HEK293 (cell line): ENCODE results near the gene PLCB1.

Experiments used
- CTCF ChIP-seq: fragments of 450-650 bp; formaldehyde crosslinking; IDR thresholded peaks from 2 replicates; pipeline ENCODE4 v1.5.1; 2016; ENCODE audit warnings: missing biosample characterization, missing genetic modification characterization
- REST ChIP-seq: fragments of 450-650 bp; formaldehyde crosslinking; IDR thresholded peaks from 2 replicates; pipeline ENCODE4 v1.5.1; 2016; ENCODE audit warnings: missing biosample characterization, missing genetic modification characterization
- SCRT1 ChIP-seq: fragments of 450-650 bp; formaldehyde crosslinking; IDR thresholded peaks from 2 replicates; pipeline ENCODE4 v1.5.1; 2016; ENCODE audit warnings: missing biosample characterization, missing genetic modification characterization, borderline replicate concordance
- SP2 ChIP-seq: fragments of 450-650 bp; formaldehyde crosslinking; IDR thresholded peaks from 2 replicates; pipeline ENCODE4 v1.5.1; 2016; ENCODE audit warnings: missing biosample characterization, missing genetic modification characterization
- ZBTB11 ChIP-seq: fragments of 450-650 bp; formaldehyde crosslinking; conservative IDR thresholded peaks from 2 replicates; pipeline ENCODE4 v1.5.1; 2016; ENCODE audit warnings: low read depth, missing biosample characterization, missing genetic modification characterization
- ZNF133 ChIP-seq: fragments of 450-650 bp; formaldehyde crosslinking; IDR thresholded peaks from 2 replicates; pipeline ENCODE4 v1.5.1; 2016; ENCODE audit warnings: missing biosample characterization, missing genetic modification characterization
- ZNF155 ChIP-seq: fragments of 450-650 bp; formaldehyde crosslinking; IDR thresholded peaks from 2 replicates; pipeline ENCODE4 v1.5.1; 2016; ENCODE audit warnings: missing biosample characterization, missing genetic modification characterization
- ZNF18 ChIP-seq: fragments of 450-650 bp; formaldehyde crosslinking; IDR thresholded peaks from 2 replicates; pipeline ENCODE4 v1.5.1; 2016; ENCODE audit warnings: missing biosample characterization, missing genetic modification characterization
- ZNF202 ChIP-seq: fragments of 450-650 bp; formaldehyde crosslinking; IDR thresholded peaks from 2 replicates; pipeline ENCODE4 v1.5.1; 2016; ENCODE audit warnings: missing biosample characterization, missing genetic modification characterization, borderline replicate concordance
- ZNF37A ChIP-seq: fragments of 450-650 bp; IDR thresholded peaks from 2 replicates; pipeline ENCODE4 v1.5.1; 2018; ENCODE audit warnings: missing biosample characterization, missing genetic modification characterization
- ZXDB ChIP-seq: fragments of 450-650 bp; formaldehyde crosslinking; IDR thresholded peaks from 2 replicates; pipeline ENCODE4 v1.5.1; 2016; ENCODE audit warnings: missing biosample characterization, missing genetic modification characterization

- TF ChIP-seq ZNF18 = no peak
- TF ChIP-seq REST (tag by site-specific recombination) = no peak
- TF ChIP-seq SP2 (tag by site-specific recombination) = no peak
- TF ChIP-seq CTCF = no peak
- no peak for TF ChIP-seq ZXDB (tag by site-specific recombination)
- no peak for TF ChIP-seq ZNF37A (tag by site-specific recombination)
- no peak for TF ChIP-seq ZNF133 (tag by site-specific recombination)
- TF ChIP-seq SCRT1 (tag by site-specific recombination) = no peak
- no peak for TF ChIP-seq ZNF202 (tag by site-specific recombination)
- no peak for TF ChIP-seq ZBTB11
- no peak for TF ChIP-seq ZNF155
Observed at GRCh38 chr20:8913456-8913855, 781.4 kb downstream of the PLCB1 start.
